SKM-1 treated with dmso at 0.1 percent for 144 hours (cell line): Measurements from ENCODE around the gene MTO1.
"Not testable (repeated sequence)": the region's sequence is repeated elsewhere in the genome, so short reads cannot be mapped to it uniquely, and the experiment has no call there.

Experiments
- DNase-seq: peaks from one replicate; lab custom pipeline; 2025; ENCODE audit not compliant: unreplicated experiment; lab: John Stamatoyannopoulos, UW

Gene MTO1

GRCh38 chr6:73503027-73503772 lies 41.7 kb downstream of the MTO1 start:
- peak; percentile 55 for DNase-seq

- no peak for DNase-seq
Observed at GRCh38 chr6:73504160-73504559, 42.6 kb downstream of the MTO1 start.

- no peak for DNase-seq
Observed at GRCh38 chr6:73505142-73505541, 43.6 kb downstream of the MTO1 start.

- not testable (repeated sequence) for DNase-seq
Observed at GRCh38 chr6:73505705-73506104, 44.2 kb downstream of the MTO1 start.

- DNase-seq, result no peak
Observed at GRCh38 chr6:73506246-73506645, 44.7 kb downstream of the MTO1 start.

GRCh38 chr6:73508776-73509175 lies 47.2 kb downstream of the MTO1 start:
- no peak for DNase-seq

- no peak for DNase-seq
Observed at GRCh38 chr6:73509851-73510250, 48.3 kb downstream of the MTO1 start.

GRCh38 chr6:73511796-73512195 lies 50.3 kb downstream of the MTO1 start:
- DNase-seq, result no peak

- no peak for DNase-seq
Observed at GRCh38 chr6:73513496-73513854, 51.9 kb downstream of the MTO1 start.

GRCh38 chr6:73514746-73515110 lies 53.2 kb downstream of the MTO1 start:
- no peak for DNase-seq

GRCh38 chr6:73515204-73515655 lies 53.7 kb downstream of the MTO1 start:
- peak; percentile 30 for DNase-seq

GRCh38 chr6:73516514-73517489 lies 55.3 kb downstream of the MTO1 start:
- no peak for DNase-seq

GRCh38 chr6:73518100-73518981 lies 56.8 kb downstream of the MTO1 start:
- DNase-seq, result not testable (repeated sequence)

GRCh38 chr6:73518982-73519881 lies 57.7 kb downstream of the MTO1 start:
- DNase-seq, result not testable (repeated sequence)

GRCh38 chr6:73519926-73520687 lies 58.6 kb downstream of the MTO1 start:
- peak; percentile 59 for DNase-seq

GRCh38 chr6:73520688-73521350 lies 59.3 kb downstream of the MTO1 start, which contains the start of gene EEF1A1:
Gene EEF1A1 (minus strand): TSS chr6:73521032. CDS start chr6:73520026, 1,006 bp downstream.
- peak; percentile 99 for DNase-seq

GRCh38 chr6:73521351-73521985 lies 59.9 kb downstream of the MTO1 start:
- peak; percentile 52 for DNase-seq
